Adipocyte (in vitro differentiated cells): ENCODE results near the gene PAOX.

Experiments
- DNase-seq: peaks from one replicate; pipeline ENCODE4 v3.0.0-alpha.2; 2015; ENCODE audit warnings: low read depth
- H3K27me3 ChIP-seq: replicated peaks from 2 replicates; pipeline ENCODE4 v1.7.0; 2013; ENCODE audit warnings: mild to moderate bottlenecking, low read length, moderate library complexity; ENCODE audit not compliant: control insufficient read depth, insufficient read depth
- H3K36me3 ChIP-seq: 2 replicates; pipeline ENCODE4 v1.7.0; 2013; ENCODE audit warnings: low read length, mild to moderate bottlenecking, moderate library complexity; ENCODE audit not compliant: control insufficient read depth, insufficient read depth, severe bottlenecking
- H3K4me1 ChIP-seq: 2 replicates; pipeline ENCODE4 v1.7.0; 2013; ENCODE audit warnings: mild to moderate bottlenecking, low read length, moderate library complexity; ENCODE audit not compliant: control insufficient read depth, insufficient read depth
- H3K4me3 ChIP-seq: 2 replicates; pipeline ENCODE4 v1.7.0; 2013; ENCODE audit warnings: mild to moderate bottlenecking, low read length, moderate library complexity
- H3K9ac ChIP-seq: 2 replicates; pipeline ENCODE4 v1.7.0; 2013; ENCODE audit warnings: mild to moderate bottlenecking, low read length, moderate library complexity
- H3K9me3 ChIP-seq: 2 replicates; pipeline ENCODE4 v1.7.0; 2013; ENCODE audit warnings: mild to moderate bottlenecking, low read length, moderate library complexity; ENCODE audit not compliant: control insufficient read depth

PAOX gene

GRCh38 chr10:133439517-133440461, 60.7 kb downstream of the PAOX start:
- H3K36me3 ChIP-seq = no peaks in the 10 kb centered on the region
- DNase-seq = no peak

GRCh38 chr10:133440633-133441285, 61.7 kb downstream of the PAOX start:
- no peaks in the 10 kb centered on the region for H3K4me1 ChIP-seq
- H3K36me3 ChIP-seq = no peaks in the 10 kb centered on the region
- no peaks in the 10 kb centered on the region for H3K27me3 ChIP-seq
- H3K9ac ChIP-seq = no peak overlapping the region
- no peak overlapping the region for H3K4me3 ChIP-seq
- no peak for DNase-seq
- no peaks in the 10 kb centered on the region for H3K9me3 ChIP-seq

More at GRCh38 chr10:133439517-133440461, 60.7 kb downstream of the PAOX start:
- H3K27me3 ChIP-seq = no peaks in the 10 kb centered on the region
- H3K9me3 ChIP-seq = no peaks in the 10 kb centered on the region
- H3K4me3 ChIP-seq = no peak overlapping the region
- no peak overlapping the region for H3K9ac ChIP-seq
- H3K4me1 ChIP-seq = no peaks in the 10 kb centered on the region
